ENCODE results near the gene SNX30.

The SNX30 gene

DNA sequence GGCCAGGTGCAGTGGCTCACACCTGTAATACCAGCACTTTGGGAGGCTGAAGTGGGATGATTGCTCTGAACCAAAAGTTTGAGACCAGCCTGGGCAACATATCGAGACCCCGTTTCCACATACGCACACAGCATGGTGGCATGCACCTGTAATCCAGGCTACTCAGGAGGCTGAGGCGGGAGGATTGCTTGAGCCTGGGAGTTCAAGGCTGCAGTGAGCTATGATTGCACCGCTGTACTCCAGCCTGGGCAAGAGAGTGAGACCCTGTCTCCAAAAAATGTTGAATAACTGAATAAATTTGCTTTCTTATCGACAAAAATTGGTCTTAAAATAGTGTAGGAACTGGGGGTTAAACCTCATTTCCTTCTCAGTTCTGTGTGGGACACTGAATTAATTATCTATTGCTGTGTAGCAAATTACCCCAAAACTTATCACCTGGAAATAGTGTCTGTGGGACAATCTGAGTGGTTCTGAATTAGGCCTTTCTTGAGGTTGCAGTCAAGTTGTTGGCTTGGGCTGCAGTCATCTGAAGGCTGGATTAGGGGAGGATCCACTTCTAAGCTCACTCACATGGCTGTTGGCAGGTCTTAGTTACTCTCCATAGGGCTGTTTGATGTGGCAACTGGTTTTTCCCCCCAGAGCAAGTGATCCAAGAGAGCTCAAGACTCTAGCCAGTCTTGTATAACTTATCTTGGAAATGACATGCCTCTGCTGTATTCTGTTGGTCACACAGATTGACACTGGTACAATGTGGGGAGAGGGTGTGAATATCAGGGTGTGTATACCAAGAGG is 2.0 kb downstream of the SNX30 start:
- no peak for DNase-seq (ENCODE audit: low read depth)

GRCh38 chr9:112753725-112754124 is 3.2 kb downstream of the SNX30 start:
- peak; percentile 64 for DNase-seq (ENCODE audit: low read depth)

- DNase-seq (ENCODE audit: low read depth), result no peak
Observed at GRCh38 chr9:112754578-112754977, 4.0 kb downstream of the SNX30 start.

DNA sequence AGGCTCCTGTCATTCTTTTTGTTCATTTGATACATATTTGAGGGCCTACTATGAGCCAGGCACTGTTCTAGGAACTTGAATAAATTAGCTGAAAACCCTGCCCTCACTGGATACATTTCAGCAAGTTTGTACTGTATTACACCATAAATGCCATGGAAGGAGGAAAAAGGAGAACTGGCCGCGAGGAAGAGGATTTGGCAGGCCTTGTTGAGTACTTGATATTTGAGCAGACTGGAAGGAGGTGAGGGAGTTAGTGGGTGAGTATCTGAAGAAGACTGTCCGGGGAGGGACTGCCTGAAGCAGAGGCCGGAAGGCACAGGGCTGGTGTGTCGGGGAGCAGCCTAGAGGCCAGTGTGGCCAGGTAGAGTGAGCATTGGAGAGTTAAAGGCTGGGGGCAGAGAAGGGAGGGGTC is 4.5 kb downstream of the SNX30 start:
- peak; percentile 62 for DNase-seq (ENCODE audit: low read depth)

GRCh38 chr9:112755675-112756074 is 5.1 kb downstream of the SNX30 start:
- no peak for DNase-seq (ENCODE audit: low read depth)

DNA sequence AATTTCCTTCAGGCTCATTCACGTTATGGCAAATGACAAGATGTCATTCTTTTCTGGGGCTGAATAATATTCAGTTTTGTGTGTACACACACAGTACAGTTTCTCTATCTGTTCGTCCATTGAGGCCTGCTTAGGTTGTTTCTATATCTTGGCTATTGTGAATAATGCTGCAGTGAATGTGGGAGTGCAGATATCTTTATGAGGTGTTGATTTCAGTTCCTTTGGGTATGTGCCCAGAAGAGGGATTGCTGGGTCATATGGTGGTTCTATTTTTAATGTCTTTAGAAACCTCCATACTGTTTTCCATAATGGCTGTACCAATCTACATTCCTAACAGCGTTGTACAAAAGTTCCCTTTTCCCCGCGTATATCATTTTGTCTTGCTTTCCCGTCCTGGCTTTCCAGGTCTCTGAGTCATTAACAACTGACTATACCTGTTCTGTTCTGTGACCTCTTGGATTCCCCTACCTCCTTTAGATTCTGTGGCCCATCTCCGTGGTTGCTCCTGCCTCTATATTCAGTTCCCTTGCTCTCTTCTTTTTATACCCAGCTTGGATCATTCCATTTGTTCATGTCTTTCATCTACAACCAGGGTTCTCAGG is 6.8 kb downstream of the SNX30 start:
- no peak for DNase-seq (ENCODE audit: low read depth)

DNA sequence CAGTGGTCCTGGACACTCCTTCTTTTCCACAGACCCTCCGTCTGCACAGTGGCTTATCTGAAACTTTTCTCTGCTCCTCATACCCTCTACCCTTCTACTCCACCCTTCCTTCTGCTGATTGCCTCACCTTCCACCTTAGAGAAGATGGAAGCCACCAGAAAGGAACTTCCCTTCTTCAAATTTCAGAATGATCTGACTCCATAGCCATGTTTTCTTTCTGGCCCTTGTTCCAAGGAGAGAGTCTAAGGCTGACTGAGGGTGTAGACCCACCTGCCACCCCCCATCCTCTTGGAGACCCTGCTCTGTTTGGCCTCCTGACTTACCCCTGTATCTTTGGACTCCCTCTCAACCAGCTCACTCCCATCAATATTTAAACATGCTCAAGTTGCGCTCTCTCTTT is 7.4 kb downstream of the SNX30 start:
- no peak for DNase-seq (ENCODE audit: low read depth)

DNA sequence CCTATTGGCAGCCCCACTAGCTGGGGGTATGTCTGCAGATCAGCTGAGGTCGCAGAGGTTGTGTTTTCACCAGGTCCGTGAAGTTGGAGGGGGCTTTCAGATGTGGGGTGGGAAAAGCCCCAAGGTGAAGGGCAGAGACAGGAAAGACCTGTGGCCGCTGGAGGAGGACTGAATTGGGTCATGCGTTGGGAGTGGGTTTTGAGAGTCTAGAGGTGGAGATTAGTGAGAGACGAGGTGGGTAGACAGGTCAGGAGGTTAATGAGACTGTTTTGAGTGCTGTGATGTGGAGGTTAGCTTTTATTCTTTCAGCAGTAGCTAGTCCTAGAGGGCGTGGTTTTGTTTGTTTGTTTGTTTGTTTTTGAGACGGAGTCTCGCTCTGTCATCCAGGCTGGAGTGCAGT is 10.3 kb downstream of the SNX30 start:
- no peak for DNase-seq (ENCODE audit: low read depth)

GRCh38 chr9:112761912-112762655 is 11.5 kb downstream of the SNX30 start:
- peak; percentile 21 for DNase-seq (ENCODE audit: low read depth)

DNA sequence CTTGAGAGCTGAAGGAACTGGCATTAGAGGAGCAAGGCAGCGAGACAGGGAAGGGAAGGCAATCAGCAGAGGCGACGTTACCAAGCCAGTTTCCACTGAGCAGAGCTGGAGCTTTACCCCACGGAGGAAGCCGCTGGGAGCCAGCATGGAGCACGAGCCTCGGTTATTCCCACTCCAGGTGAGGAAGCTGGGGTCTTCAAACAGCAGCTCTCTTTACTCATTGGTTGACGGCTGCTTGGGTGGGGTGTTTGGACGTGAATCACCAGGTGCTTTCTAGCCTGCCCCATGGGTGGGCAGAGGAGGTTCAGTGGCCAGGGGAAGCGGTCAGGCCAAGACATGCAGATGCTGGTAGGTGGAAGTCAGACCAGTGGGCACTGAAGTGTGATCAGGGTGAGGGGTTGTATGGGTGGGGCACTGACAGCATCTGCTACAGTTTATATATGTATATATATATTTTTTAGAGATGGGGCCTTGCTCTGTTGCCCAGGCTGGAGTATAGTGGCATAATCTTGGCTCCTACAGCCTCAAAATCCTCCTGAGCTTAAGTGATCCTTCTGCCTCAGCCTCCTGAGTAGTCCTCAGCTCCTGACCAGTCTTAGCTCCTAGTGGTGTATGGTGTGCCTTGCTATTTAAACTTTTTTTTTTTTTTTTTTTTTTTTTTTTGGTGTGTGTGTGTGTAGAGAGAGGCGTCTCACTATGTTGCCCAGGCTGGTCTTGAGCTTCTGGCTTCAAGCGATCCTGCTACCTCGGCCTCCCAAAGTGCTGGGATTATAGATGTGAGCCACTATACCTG is 12.4 kb downstream of the SNX30 start:
- DNase-seq (ENCODE audit: low read depth), result no peak

GRCh38 chr9:112764344-112764743 is 13.8 kb downstream of the SNX30 start:
- peak; percentile 14 for DNase-seq (ENCODE audit: low read depth)

DNA sequence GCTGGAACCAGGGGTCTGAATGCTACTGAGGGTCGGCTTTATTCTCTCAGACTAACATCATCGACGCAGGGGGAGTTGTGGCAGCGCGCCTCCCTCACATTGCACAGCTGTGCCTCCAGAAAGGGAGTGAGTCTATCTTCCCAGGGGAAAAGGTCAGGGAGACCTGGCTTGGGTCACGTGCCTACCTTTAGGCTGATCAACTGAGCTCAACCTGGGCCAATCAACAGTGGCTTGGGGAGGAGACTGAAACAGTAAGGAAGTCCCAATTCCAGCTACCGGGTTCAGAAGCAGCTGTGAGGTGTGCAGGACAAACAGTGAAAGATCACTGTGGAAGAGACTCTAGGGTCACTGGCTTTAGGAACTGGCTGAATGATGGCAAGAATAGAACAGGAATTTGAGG is 14.3 kb downstream of the SNX30 start:
- no peak for DNase-seq (ENCODE audit: low read depth)

DNA sequence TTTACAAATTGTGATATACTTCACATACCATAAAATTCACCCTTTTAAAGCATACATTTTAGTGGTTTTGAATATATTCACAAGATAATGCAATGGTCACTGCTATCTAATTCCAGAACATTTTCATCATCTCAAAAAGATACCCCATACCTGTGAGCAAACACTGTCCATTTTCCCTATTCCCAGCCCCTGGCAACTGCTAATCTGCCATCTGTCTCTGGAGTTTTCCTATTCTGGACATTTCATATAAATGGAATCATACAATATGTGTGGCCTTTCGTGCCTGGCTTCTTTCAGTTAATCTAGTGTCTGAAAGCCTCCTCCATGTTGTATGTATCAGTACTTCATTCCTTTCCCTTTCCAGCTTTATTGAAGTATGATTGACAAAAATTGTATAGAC is 14.7 kb downstream of the SNX30 start:
- DNase-seq (ENCODE audit: low read depth), result no peak

DNA sequence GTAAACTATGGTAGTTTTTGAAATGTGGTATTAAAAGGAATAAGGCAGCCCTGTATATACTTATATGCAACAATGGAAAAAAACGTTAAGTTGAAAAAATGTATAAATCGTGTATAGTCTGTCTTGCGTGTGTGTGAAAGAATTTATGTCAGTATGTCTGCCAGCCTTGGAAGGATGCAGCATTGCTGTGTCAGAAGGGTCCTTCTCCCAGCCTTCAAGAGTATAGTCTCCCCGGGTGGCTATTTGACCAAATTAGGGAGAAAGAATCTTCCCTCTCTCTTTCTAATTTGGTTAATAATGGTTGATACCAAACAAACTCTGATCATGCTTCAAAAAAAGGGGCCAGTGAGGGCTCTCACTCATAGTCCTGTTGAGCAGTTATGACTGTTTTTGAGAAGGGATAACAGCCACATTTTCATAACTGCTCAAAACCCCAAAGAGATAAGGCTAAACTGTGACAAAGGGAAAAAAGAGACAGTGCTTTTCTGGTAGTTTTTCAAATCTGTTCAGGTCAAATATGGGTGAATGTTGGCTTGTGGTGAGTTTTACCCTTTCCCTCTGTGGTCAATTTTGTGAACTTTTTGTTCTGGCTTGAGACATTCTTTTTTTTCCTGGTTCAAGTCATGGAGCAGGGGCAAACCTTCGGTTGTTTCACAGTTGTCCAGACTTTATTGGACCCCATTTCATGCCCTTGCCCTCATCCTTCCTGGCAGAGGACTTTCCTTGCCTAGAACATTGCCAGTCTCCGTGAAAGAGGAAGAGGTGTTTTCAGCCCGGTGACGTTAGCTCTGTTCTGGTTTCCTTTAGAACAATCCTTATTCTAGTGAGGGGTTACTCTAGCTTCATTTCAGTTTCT is 21.0 kb downstream of the SNX30 start:
- DNase-seq (ENCODE audit: low read depth), result no peak

DNA sequence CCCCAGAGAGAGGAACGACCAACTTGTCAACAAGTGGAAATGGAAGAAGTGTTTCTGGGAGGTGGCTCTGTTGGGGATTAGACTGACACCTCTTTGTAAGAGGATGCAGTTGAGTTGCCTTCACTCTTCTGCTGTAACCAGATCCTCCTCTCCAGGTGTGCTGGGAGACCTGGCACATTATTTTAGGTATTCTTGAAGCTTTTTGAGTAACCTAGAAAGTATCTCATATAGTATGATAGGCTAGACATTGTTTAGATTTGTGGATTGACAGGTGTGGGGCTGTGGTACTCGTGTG is 21.6 kb downstream of the SNX30 start:
- DNase-seq (ENCODE audit: low read depth), result no peak

- DNase-seq (ENCODE audit: low read depth), result no peak
Observed at GRCh38 chr9:112772551-112772950, 22.0 kb downstream of the SNX30 start.

DNA sequence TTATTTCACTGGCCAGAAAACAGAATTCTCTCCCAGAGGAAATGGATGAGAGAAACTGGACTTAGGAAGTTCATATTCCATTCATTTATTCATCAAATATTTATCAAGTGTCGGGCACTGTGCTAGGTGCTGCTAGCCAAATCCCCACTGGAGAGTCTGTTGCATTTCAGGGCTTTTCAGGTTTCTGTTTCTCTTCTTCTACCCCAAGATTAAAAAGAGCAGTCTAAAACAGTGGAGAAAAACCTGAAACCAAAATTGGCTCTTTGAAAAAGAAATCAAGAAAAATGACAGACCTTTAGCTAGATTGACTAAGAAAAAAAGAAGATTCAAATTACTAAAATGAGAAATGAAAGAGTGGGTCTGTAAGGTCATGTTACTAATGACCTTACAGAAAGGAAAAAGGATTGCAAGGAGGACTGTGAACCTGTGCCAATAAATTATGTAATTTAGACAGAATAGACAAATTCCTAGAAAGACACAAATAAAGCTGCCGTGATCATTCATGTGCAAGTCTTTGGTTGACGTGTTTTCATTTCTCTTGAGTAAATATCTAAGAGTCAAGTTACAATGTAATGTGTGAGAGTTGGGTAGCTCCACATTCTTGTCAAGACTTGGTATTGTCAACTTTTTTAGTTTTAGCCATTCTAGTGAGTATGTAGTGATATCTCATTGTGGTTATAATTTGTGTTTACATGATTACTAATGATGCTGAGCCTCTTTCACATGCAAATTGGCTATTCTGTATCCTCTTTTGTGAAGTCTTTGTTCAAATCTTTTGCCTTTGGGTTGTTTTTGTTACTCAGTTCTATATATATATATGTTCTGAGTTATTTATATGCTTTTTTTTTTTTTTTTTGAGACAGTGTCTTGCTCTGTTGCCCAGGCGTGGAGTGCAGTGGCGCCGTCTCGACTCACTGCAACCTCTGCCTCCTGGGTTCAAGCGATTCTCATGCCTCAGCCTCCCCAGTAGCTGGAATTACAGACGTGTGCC is 23.7 kb downstream of the SNX30 start:
- peak; percentile 42 for DNase-seq (ENCODE audit: low read depth)

DNA sequence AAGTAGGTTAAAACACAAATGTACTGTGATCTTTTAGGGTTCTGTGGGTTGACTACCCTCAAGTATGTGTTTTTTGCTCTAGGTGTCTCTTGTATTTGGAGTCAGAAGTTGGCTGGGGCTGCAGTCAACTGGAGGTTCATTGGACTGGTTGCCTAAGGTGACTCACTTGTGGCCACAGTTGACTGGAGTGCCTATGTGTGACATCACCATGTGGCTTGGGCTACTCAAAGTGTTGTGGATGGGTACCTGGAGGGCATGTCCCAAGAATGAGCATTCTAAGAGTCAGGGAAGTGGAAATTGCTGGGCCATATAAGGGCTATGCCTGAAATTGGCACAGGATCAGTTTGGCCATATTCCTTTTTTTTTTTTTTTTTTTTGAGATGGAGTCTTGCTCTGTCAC is 27.4 kb downstream of the SNX30 start:
- DNase-seq (ENCODE audit: low read depth), result no peak

DNA sequence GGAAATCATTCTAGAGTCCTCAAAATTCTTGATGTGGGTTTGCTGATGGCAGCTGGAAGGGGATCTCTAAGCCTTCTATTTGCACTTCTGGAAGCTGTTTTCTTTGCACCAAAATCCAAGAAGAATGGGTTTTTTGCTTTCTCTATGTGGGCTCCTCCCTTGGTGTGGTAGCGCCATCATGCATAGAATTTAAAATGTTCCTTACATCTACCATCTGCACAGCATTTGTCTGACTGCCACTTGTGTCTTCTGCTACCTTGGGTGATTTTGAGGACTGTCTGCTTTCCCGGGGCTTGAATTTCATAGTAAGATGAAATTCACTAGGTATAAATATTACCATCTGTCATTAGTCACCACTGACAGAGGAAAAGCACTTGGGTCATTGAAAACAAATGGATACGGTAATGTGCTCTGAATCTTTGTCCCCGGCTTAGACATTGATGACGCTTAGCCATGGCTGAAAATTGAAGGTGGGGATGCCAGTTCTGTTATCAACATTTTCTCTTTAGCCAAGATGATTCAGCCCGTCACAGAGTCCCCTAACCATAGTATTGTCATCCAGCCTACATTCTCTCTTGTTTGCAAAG is 30.0 kb downstream of the SNX30 start:
- DNase-seq (ENCODE audit: low read depth), result no peak

GRCh38 chr9:112782218-112782617 is 31.7 kb downstream of the SNX30 start:
- no peak for DNase-seq (ENCODE audit: low read depth)
